BJ (cell line): Measurements from ENCODE around the gene CCDC120. TPM values are rescaled to one million over a fixed set of nuclear protein-coding genes. Genes with fewer than 3 reads are reported as not detected.

Experiments
- CTCF ChIA-PET: fragments of 350-600 bp; formaldehyde crosslinking; extraction: SDS; loops from one replicate; lab custom pipeline; 2021; ENCODE audit warnings: antibody characterized with exemption, inconsistent platforms; lab: Yijun Ruan, JAX
- POLR2A ChIA-PET: fragments of 300-600 bp; sonication (Branson Sonifier 250); formaldehyde crosslinking; extraction: SDS; loops from one replicate; lab custom pipeline; 2021; ENCODE audit warnings: antibody characterized with exemption; lab: Charles Lee
- DNase-seq: peaks from one replicate; pipeline ENCODE4 v3.0.0-alpha.2; 2011; ENCODE audit warnings: low read depth
- H3K27me3 ChIP-seq: 2 replicates; pipeline ENCODE4 v1.6.0; 2011; ENCODE audit warnings: low read length; ENCODE audit not compliant: control insufficient read depth, insufficient read depth
- H3K36me3 ChIP-seq: 2 replicates; pipeline ENCODE4 v1.5.1; 2011; ENCODE audit warnings: low read length; ENCODE audit not compliant: control insufficient read depth, insufficient read depth
- H3K4me3 ChIP-seq: 2 replicates; pipeline ENCODE4 v1.5.1; 2011; ENCODE audit warnings: low read depth, mild to moderate bottlenecking, control low read depth, low read length
- polyA minus RNA-seq: library from RNA; depleted of rRNA, polyadenylated mRNA; stranded (reverse); fragments of >200 nt; gene quantifications from 2 replicates; pipeline ENCODE4 v1.2.3, GENCODE V29; 2011; rRNA and poly(A)+ RNA removed
- polyA plus RNA-seq: library from polyadenylated mRNA; depleted of rRNA; stranded (reverse); fragments of >200 nt; gene quantifications from 2 replicates; pipeline ENCODE4 v1.2.3, GENCODE V29; 2011; rRNA removed
- TF ChIP-seq, protein P1 (sequence below): IDR thresholded peaks from 2 replicates; pipeline ENCODE4 v1.5.1; 2011; ENCODE audit warnings: low read depth, mild to moderate bottlenecking, control low read depth, inconsistent platforms, low read length, moderate library complexity; ENCODE audit not compliant: insufficient read depth

Gene CCDC120, protein sequence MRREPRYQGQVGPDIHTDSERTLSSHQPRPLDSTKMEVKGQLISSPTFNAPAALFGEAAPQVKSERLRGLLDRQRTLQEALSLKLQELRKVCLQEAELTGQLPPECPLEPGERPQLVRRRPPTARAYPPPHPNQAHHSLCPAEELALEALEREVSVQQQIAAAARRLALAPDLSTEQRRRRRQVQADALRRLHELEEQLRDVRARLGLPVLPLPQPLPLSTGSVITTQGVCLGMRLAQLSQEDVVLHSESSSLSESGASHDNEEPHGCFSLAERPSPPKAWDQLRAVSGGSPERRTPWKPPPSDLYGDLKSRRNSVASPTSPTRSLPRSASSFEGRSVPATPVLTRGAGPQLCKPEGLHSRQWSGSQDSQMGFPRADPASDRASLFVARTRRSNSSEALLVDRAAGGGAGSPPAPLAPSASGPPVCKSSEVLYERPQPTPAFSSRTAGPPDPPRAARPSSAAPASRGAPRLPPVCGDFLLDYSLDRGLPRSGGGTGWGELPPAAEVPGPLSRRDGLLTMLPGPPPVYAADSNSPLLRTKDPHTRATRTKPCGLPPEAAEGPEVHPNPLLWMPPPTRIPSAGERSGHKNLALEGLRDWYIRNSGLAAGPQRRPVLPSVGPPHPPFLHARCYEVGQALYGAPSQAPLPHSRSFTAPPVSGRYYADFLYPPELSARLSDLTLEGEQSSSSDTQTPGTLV
- polyA plus RNA-seq (0.49 and 0.96 TPM in 2 replicates), polyA minus RNA-seq (0.38 and 0.57 TPM in 2 replicates)

DNA sequence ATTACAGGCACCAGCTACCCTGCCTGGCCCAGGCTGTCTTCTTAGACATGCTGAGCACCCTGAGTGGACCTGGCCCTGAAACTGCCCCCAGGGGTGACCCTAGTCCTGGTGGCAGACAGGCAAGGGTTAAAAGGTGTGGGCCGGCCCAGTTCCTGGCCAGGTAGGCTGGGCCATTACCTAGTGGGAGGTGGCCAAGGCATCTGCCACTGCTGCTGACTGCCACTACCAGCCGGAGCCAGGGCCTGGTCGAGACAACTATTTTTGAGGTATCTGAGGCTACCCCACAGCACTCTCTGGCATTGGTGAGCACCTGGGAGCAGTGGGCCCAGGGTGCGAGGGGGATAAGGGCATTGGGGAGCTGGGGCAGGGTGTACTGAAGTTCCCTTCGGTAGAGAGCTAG is at the start of gene CCDC120:
Gene CCDC120, plus strand, starts transcription at position 206 of the 400 bp plus-strand sequence. CDS start 3,043 bp downstream, outside the sequence.
- CTCF ChIA-PET = no interaction called here
- POLR2A ChIA-PET = no interaction called here

DNA sequence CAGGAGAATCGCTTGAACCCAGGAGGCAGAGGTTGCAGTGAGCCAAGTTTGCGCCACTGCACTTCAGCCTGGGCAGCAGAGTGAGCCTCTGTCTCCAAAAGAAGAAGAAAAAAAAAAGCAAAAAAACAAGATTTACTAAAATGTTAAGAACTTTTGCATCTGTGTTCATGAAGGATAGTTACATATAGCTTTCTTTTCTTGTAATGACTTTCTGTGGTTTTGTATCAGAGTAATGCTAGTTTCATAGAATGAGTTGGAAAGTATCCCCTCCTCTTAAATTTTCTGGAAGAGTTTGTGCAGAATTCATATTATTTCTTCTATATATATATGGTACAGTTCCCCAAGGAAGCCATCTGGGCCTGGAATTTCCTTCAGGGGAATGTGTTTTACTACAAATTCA is 39.7 kb upstream of the CCDC120 start:
- Histone ChIP-seq H3K4me3 (no peak overlapping the region), H3K36me3 (no peaks in the 10 kb centered on the region), H3K27me3 (no peaks in the 10 kb centered on the region)
- ChIA-PET CTCF (no interaction called here), POLR2A (no interaction called here)
- no peak for DNase-seq
- TF ChIP-seq, protein P1, sequence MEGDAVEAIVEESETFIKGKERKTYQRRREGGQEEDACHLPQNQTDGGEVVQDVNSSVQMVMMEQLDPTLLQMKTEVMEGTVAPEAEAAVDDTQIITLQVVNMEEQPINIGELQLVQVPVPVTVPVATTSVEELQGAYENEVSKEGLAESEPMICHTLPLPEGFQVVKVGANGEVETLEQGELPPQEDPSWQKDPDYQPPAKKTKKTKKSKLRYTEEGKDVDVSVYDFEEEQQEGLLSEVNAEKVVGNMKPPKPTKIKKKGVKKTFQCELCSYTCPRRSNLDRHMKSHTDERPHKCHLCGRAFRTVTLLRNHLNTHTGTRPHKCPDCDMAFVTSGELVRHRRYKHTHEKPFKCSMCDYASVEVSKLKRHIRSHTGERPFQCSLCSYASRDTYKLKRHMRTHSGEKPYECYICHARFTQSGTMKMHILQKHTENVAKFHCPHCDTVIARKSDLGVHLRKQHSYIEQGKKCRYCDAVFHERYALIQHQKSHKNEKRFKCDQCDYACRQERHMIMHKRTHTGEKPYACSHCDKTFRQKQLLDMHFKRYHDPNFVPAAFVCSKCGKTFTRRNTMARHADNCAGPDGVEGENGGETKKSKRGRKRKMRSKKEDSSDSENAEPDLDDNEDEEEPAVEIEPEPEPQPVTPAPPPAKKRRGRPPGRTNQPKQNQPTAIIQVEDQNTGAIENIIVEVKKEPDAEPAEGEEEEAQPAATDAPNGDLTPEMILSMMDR = no peak

More for the DNA sequence above, at the start of gene CCDC120:
- TF ChIP-seq, protein P1 = no peak
- no peak within 1 kb of the TSS for H3K4me3 ChIP-seq
- no peaks in the 10 kb centered on the region for H3K36me3 ChIP-seq
- H3K27me3 ChIP-seq = no peaks in the 10 kb centered on the region
- DNase-seq = no peak

DNA sequence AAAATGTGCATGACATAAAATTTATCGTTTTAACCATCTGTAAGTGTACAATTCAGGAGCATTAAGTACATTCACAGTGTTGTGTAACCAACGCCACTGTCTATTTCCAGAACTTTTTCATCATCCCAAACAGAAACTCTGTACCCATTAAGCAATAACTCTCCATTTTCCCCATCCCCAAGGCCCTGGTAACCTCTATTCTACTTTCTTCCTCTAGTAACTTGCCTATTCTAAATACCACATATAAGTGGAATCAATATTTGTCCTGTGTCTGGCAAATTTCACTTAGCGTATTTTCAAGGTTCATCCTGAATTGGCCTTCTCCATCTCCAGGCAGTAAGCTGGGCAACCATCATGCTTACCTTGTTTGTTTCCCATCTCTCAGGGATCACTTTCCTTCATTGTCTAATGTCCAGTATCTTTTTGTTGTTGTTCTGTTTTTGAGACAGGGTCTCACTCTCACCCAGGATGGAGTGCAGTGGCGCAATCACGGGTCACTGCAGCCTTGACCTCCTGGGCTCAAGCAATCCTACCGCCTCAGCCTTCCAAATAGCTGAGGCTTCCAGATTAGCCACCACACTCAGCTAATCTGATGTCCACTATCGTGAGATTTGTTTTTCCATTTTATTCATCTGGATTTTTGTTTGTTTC is 39.1 kb upstream of the CCDC120 start:
- Histone ChIP-seq H3K4me3 (no peak overlapping the region), H3K27me3 (no peaks in the 10 kb centered on the region), H3K36me3 (no peaks in the 10 kb centered on the region)
- POLR2A ChIA-PET = no interaction called here
- CTCF ChIA-PET = no interaction called here
- TF ChIP-seq, protein P1 = no peak
- DNase-seq = no peak

DNA sequence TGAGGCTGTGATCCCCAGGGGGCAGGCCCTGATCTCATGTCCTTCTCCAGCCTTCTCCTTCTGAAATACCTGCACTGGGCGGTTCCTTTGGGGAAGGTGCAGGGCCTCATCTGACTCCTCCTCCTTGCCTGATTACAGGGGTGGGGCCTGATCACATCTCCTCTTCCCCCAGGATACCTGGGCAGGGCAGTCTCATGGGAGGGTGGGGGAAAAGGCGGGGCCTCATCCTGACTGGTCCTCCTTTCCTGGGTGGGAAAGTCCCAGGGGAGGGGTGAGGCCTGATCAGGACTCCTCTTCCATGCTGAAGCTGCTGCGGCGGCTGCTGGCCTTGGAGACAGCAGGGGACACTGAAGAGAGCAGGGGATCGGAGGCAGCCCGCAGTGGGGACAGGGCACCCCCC is 28.9 kb upstream of the CCDC120 start:
- TF ChIP-seq, protein P1 = no peak
- H3K27me3 ChIP-seq = no peaks in the 10 kb centered on the region
- H3K4me3 ChIP-seq = no peak overlapping the region
- peaks cover 21% of the 10 kb centered on the region for H3K36me3 ChIP-seq
- POLR2A ChIA-PET = no interaction called here
- CTCF ChIA-PET = interaction anchor here (1.0 kb wide), 2 partner anchors 8 to 58 kb away, joined by 3 to 4 read pairs; partner anchors contain the start of gene KCND1
- DNase-seq = no peak
